Measurements from ENCODE around the gene LRPAP1. TPM values are rescaled to one million over a fixed set of nuclear protein-coding genes. Genes with fewer than 3 reads are reported as not detected.

The LRPAP1 gene
- total and polyA plus RNA-seq, 2 donors (not counting 3 experiments of a cell fraction or from before 2014, with no cell fraction given): 90.1 to 170 TPM

GRCh38 chr4:3522651-3523050 is 9.6 kb downstream of the LRPAP1 start:
- Histone ChIP-seq H3K4me3 (replicated peaks in 1 of 3; ENCODE audit: insufficient read depth in 1 of 3, low read depth in 1 of 3, low read length in 3 of 3) (no peak overlapping the region), H3K27ac (ENCODE audit: insufficient read depth, low read depth, low read length) (no peak overlapping the region), H4K20me1 (replicated peaks; ENCODE audit: control insufficient read depth, extremely low read depth, insufficient read depth, low read length) (no peaks in the 10 kb centered on the region), H3K9ac (replicated peaks; ENCODE audit: extremely low read depth, insufficient read depth, low read length) (no peak overlapping the region), H3K9me1 (replicated peaks; ENCODE audit: control insufficient read depth, extremely low read depth, insufficient read depth, low read length) (no peaks in the 10 kb centered on the region), H3K4me1 (ENCODE audit: control insufficient read depth, extremely low read depth, insufficient read depth, low read length) (no peaks in the 10 kb centered on the region), H3K4me2 (ENCODE audit: insufficient read depth, low read length) (no peak overlapping the region), H3K79me2 (ENCODE audit: control insufficient read depth, insufficient read depth, low read length) (peaks cover 7% of the 10 kb centered on the region), H3K9me3 (replicated peaks; ENCODE audit: control insufficient read depth, insufficient read depth, low read length) (no peaks in the 10 kb centered on the region), H3K36me3 (ENCODE audit: control insufficient read depth in 2 of 2, extremely low read depth in 1 of 2, insufficient read depth in 2 of 2, low read length in 2 of 2) (peaks cover 9 to 43% of the 10 kb centered on the region in 2 experiments), H3K27me3 (ENCODE audit: control insufficient read depth in 2 of 2, insufficient read depth in 2 of 2, low read length in 2 of 2) (no peaks in the 10 kb centered on the region), H2AFZ (ENCODE audit: low read depth, low read length) (no peak overlapping the region)
- FAIRE-seq (no peak), DNase-seq (ENCODE audit: low read depth, low spot score) (no peak)
- intact Hi-C loops (cut with micrococcal nuclease): no loop called here
- TF ChIP-seq POLR2AphosphoS5 (IDR thresholded peaks at IDR 0.05; ENCODE audit: insufficient read depth, low read depth, low read length): no peak
- TF ChIP-seq GATA2 (IDR thresholded peaks at IDR 0.05; ENCODE audit: insufficient read depth, insufficient read length, low read depth, low read length): no peak
- no peak for TF ChIP-seq CTCF (IDR thresholded peaks at IDR 0.05; ENCODE audit: extremely low read depth in 1 of 2, insufficient read depth in 1 of 2, low read depth in 1 of 2, low read length in 2 of 2)
- dilution Hi-C loops (cut with MboI; ENCODE audit: extremely low pct_ligation_motif_present, low sequenced_read_pairs): no loop called here
- POLR2A ChIA-PET: no interaction called here
- BruUV-seq (replicated peaks): no TSS peak
- CTCF ChIA-PET: no interaction called here

- Histone ChIP-seq H3K27ac (ENCODE audit: insufficient read depth, low read depth, low read length) (no peak overlapping the region), H3K79me2 (ENCODE audit: control insufficient read depth, insufficient read depth, low read length) (peaks cover 4% of the 10 kb centered on the region), H3K27me3 (ENCODE audit: control insufficient read depth in 2 of 2, insufficient read depth in 2 of 2, low read length in 2 of 2) (no peaks in the 10 kb centered on the region), H3K4me3 (replicated peaks in 1 of 3; ENCODE audit: insufficient read depth in 1 of 3, low read depth in 1 of 3, low read length in 3 of 3) (no peak overlapping the region), H2AFZ (ENCODE audit: low read depth, low read length) (no peak overlapping the region), H3K9me1 (replicated peaks; ENCODE audit: control insufficient read depth, extremely low read depth, insufficient read depth, low read length) (no peaks in the 10 kb centered on the region), H3K36me3 (ENCODE audit: control insufficient read depth in 2 of 2, extremely low read depth in 1 of 2, insufficient read depth in 2 of 2, low read length in 2 of 2) (peaks cover 9 to 47% of the 10 kb centered on the region in 2 experiments), H3K4me1 (ENCODE audit: control insufficient read depth, extremely low read depth, insufficient read depth, low read length) (no peaks in the 10 kb centered on the region), H4K20me1 (replicated peaks; ENCODE audit: control insufficient read depth, extremely low read depth, insufficient read depth, low read length) (no peaks in the 10 kb centered on the region), H3K4me2 (ENCODE audit: insufficient read depth, low read length) (no peak overlapping the region), H3K9ac (replicated peaks; ENCODE audit: extremely low read depth, insufficient read depth, low read length) (no peak overlapping the region), H3K9me3 (replicated peaks; ENCODE audit: control insufficient read depth, insufficient read depth, low read length) (no peaks in the 10 kb centered on the region)
- TF ChIP-seq CTCF (IDR thresholded peaks at IDR 0.05; ENCODE audit: extremely low read depth in 1 of 2, insufficient read depth in 1 of 2, low read depth in 1 of 2, low read length in 2 of 2): no peak
- TF ChIP-seq JUN (IDR thresholded peaks at IDR 0.05; ENCODE audit: borderline replicate concordance, insufficient read depth, insufficient read length, low read depth): no peak
- no peak for TF ChIP-seq FOS (IDR thresholded peaks at IDR 0.05; ENCODE audit: borderline replicate concordance, insufficient read depth, low read length)
- TF ChIP-seq MAX (IDR thresholded peaks at IDR 0.05; ENCODE audit: insufficient read depth, insufficient read length): no peak
- no peak for TF ChIP-seq MYC (IDR thresholded peaks at IDR 0.05; ENCODE audit: low read depth, low read length)
- no peak for TF ChIP-seq GATA2 (IDR thresholded peaks at IDR 0.05; ENCODE audit: insufficient read depth, insufficient read length, low read depth, low read length)
- TF ChIP-seq EZH2 (IDR thresholded peaks at IDR 0.05; ENCODE audit: borderline replicate concordance, low read depth, low read length, severe bottlenecking): no peak
- TF ChIP-seq POLR2A (IDR thresholded peaks at IDR 0.05; ENCODE audit: low read depth, low read length): no peak
- no peak for TF ChIP-seq POLR2AphosphoS5 (IDR thresholded peaks at IDR 0.05; ENCODE audit: insufficient read depth, low read depth, low read length)
- intact Hi-C loops (cut with micrococcal nuclease): no loop called here
- FAIRE-seq: no peak
- dilution Hi-C loops (cut with MboI; ENCODE audit: extremely low pct_ligation_motif_present, low sequenced_read_pairs): no loop called here
- DNase-seq (ENCODE audit: low read depth, low spot score): no peak
- BruUV-seq (replicated peaks): no TSS peak
- ChIA-PET POLR2A (no interaction called here), CTCF (no interaction called here)
Measured at GRCh38 chr4:3522326-3522640, 9.9 kb downstream of the LRPAP1 start.
